GM18508 (cell line): ENCODE measurements around the gene ZNF710.

Source experiments
- ATAC-seq: cut with Tn5 transposase; IDR thresholded peaks from one replicate; pipeline ENCODE4 v1.9.1; 2021; ENCODE audit warnings: moderate number of reproducible peaks; ENCODE audit not compliant: insufficient read depth, unreplicated experiment

ZNF710 gene

DNA sequence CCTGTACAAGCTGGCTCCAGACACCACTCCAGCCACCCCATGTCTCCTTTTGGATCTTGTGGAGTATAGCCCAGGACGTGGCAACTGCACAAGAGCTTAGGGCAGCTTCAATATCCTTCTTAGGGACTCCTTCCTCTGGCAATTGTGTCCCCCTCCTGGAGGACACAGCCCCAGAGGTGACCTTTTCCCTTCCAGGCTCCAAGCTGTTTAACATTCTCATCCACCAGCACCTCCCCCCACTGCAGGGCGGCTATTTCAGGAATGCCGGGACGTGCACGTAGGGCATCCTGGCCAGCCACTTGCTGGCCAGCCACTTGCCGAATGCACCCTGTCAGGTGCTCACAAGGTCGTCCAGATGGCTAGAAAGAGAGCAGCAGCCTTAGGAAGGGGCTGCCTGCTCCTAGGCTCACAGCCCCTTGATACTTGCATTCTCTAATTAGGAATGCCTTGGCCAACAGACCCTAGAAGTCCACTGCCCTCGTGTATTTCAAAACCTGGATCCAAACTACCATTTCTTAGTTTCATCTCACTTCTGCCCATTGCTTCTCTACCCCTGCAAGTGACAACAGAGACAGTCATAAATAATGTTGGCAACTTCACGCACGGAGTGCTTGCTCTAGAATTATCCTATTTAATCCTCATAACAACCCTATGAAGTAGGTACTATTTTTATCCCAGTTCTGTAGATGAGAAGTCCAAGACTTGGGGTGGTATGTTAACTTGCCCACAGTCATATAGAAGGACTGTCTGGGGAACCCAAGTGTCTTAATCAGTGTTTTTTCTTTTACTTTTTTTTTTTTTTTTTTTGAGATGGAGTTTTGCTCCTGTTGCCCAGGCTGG, 125.7 kb downstream of the ZNF710 start:
- no peak for ATAC-seq

DNA sequence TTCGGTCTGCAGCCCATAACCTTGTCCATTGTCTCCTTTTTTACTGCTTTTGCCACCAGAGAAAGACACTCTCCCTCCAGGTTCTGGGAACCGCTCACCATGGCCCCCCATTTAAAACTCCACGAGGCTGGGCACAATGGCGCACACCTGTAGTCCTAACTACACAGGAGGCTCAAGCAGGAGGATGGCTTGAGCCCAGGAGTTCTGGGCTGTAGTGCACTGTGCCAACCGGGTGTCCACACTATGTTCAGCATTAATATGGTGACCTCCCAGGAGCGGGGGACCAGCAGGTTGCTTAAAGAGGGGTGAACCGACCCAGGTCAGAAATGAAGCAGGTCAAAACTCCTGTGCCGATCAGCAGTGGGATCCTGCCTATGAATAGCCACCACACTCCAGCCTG, 129.2 kb downstream of the ZNF710 start:
- no peak for ATAC-seq
